Uterus (tissue), 4 donors: ENCODE data around the gene NSDHL. TPM values are rescaled to one million over a fixed set of nuclear protein-coding genes. Genes with fewer than 3 reads are reported as not detected.

Source experiments
- DNase-seq, 2 donors: peaks; one replicate each; pipeline ENCODE4 v3.0.0-alpha.2; 2019 to 2020
- H3K27ac ChIP-seq, 2 donors: fragments of 200-600 bp; sonication (generic); 1 replicate in 1 of 2; 2 replicates in 1 of 2; pipeline ENCODE4 v1.5.1; 2016 to 2018
- H3K27me3 ChIP-seq, 2 donors: fragments of 200-600 bp; sonication (generic); one replicate each; pipeline ENCODE4 v1.5.1; 2018 to 2019; ENCODE audit warnings: control low read depth in 1 of 2
- H3K36me3 ChIP-seq, 2 donors: fragments of 200-600 bp; sonication (generic); one replicate each; pipeline ENCODE4 v1.5.1; 2019; ENCODE audit warnings: control low read depth in 1 of 2
- H3K4me1 ChIP-seq, 2 donors: fragments of 200-600 bp; sonication (generic); one replicate each; pipeline ENCODE4 v1.5.1; 2018 to 2019; ENCODE audit warnings: control low read depth in 1 of 2
- H3K4me3 ChIP-seq, 2 donors: fragments of 200-600 bp; sonication (generic); 1 replicate in 1 of 2; 2 replicates in 1 of 2; pipeline ENCODE4 v1.5.1; 2018 to 2019; ENCODE audit warnings: mild to moderate bottlenecking in 1 of 2
- H3K9me3 ChIP-seq, 2 donors: fragments of 200-600 bp; sonication (generic); one replicate each; pipeline ENCODE4 v1.5.1; 2019; ENCODE audit warnings: control low read depth in 1 of 2
- CTCF ChIP-seq, 4 experiments: fragments of 200-600 bp in 2 of 4; fragments of 450-650 bp in 2 of 4; sonication (generic) in 2 of 4; IDR thresholded peaks; one replicate each; pipeline ENCODE4 v1.5.1; 2016 to 2019; ENCODE audit warnings: antibody characterized with exemption in 4 of 4, mild to moderate bottlenecking in 2 of 4, moderate library complexity in 1 of 4
- POLR2A ChIP-seq, 2 donors: fragments of 450-650 bp; IDR thresholded peaks; one replicate each; pipeline ENCODE4 v1.6.1; 2016; ENCODE audit warnings: antibody characterized with exemption in 2 of 2, mild to moderate bottlenecking in 1 of 2, moderate library complexity in 1 of 2
- intact Hi-C: fragments of 100-400 bp; cut with DNase I; formaldehyde crosslinking; loops from one replicate; pipeline ENCODE4 v1.15.1; 2023; ENCODE audit warnings: low total_unique reads
- total RNA-seq, 4 donors: library from RNA; depleted of rRNA in 3 of 4; stranded (reverse); fragments of >200 nt in 3 of 4; gene quantifications; one replicate each; pipeline versions ENCODE4 v1.1.0 to v1.2.4, GENCODE V29; 2014 to 2023
- donor health status: DM: yes; HTN: yes; CAD: no.

NSDHL gene
- total RNA-seq, 4 donors from 2014 or later, result 1.5 to 12.6 (median 8.6) TPM

- Histone ChIP-seq H3K27me3 (no peaks in the 10 kb centered on the region), H3K4me3 (no peak overlapping the region), H3K27ac (no peak overlapping the region), H3K9me3 (no peaks in the 10 kb centered on the region), H3K36me3 (no peaks in the 10 kb centered on the region), H3K4me1 (no peaks in the 10 kb centered on the region)
- no peak for DNase-seq
- TF ChIP-seq POLR2A (IDR thresholded peaks at IDR 0.05) (no peak), CTCF (IDR thresholded peaks at IDR 0.05) (no peak)
- intact Hi-C loops, result no loop called here
Observed at GRCh38 chrX:152878976-152879755, 48.3 kb downstream of the NSDHL start.

- no peak overlapping the region for H3K27ac ChIP-seq
- DNase-seq, result no peak
Observed at GRCh38 chrX:152881289-152881688, 50.4 kb downstream of the NSDHL start.

DNA sequence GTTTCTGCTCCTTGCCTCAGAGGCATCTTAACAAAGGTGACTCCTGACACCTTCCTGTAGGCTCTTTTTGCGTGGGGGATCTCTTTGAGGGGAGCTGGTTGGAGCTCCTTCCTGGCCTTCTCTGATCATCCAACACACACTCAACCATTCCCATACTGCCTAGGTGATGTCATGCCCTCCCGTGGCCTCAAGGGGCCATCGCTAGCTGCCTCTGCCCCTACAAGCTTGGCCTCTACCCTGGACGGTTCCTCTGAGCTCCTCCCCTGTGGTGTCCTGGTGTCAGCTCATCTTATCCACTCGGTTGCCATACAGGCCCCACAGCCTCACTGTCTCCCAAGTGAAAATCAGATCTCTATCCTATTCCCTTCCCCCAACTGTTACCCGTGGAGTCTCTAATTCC, 53.3 kb downstream of the NSDHL start:
- Histone ChIP-seq H3K4me1 (no peaks in the 10 kb centered on the region), H3K4me3 (no peak overlapping the region), H3K36me3 (no peaks in the 10 kb centered on the region), H3K27me3 (no peaks in the 10 kb centered on the region), H3K27ac (no peak overlapping the region), H3K9me3 (no peaks in the 10 kb centered on the region)
- TF ChIP-seq POLR2A (IDR thresholded peaks at IDR 0.05) (no peak), CTCF (IDR thresholded peaks at IDR 0.05) (no peak)
- intact Hi-C loops, result no loop called here
- DNase-seq, result no peak

More at GRCh38 chrX:152881289-152881688, 50.4 kb downstream of the NSDHL start:
- TF ChIP-seq POLR2A (IDR thresholded peaks at IDR 0.05), result no peak
- no peak for TF ChIP-seq CTCF (IDR thresholded peaks at IDR 0.05)
- no peak overlapping the region for H3K4me3 ChIP-seq
- intact Hi-C loops, result no loop called here
- no peaks in the 10 kb centered on the region for H3K4me1 ChIP-seq
- H3K27me3 ChIP-seq, result no peaks in the 10 kb centered on the region
- no peaks in the 10 kb centered on the region for H3K36me3 ChIP-seq
- H3K9me3 ChIP-seq, result no peaks in the 10 kb centered on the region

DNA sequence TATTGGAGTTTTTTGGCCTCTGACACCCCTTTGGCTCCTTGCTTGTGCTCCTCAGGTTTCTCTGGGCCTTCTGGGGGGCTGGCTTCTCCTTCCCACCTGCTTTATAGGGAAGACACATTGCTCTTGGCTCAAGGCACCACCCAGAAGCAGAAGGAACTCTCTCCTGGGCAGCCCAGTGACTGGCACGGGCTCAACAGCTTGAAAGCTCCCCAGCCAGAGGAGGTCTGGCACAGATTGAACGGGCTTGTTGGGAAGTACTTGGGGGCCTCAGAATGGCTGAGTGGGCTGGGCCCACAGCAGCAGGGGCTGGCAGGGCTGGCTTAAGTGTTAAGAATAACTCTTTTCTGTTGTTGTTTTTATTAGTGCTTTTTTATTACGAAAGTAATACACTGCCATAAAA, 55.9 kb downstream of the NSDHL start:
- no peaks in the 10 kb centered on the region for H3K36me3 ChIP-seq
- H3K9me3 ChIP-seq, result no peaks in the 10 kb centered on the region
- intact Hi-C loops, result no loop called here
- no peaks in the 10 kb centered on the region for H3K27me3 ChIP-seq
- no peak overlapping the region for H3K4me3 ChIP-seq
- no peak for DNase-seq
- TF ChIP-seq CTCF (IDR thresholded peaks at IDR 0.05) (no peak), POLR2A (IDR thresholded peaks at IDR 0.05) (no peak)
- H3K27ac ChIP-seq, result no peak overlapping the region
- H3K4me1 ChIP-seq, result no peaks in the 10 kb centered on the region

DNA sequence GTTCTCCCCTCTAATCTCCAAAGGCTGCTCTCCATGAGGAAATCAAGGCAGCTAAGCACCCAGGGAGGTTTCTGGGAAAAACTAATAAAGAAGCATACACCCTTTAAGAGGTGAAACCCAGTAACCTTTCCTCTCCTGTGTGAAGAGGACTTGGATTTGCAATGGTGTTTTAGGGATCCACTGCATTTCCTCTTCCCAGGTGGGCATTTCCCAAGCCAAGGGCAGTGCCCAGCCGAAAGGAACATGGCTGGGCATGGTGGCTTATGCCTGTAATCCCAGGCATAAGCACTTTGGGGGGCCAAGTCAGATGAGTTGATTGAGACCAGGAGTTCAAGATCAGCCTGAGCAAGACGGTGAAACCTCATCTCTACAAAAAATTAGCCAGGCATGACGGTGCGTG, 61.6 kb downstream of the NSDHL start:
- Histone ChIP-seq H3K27me3 (no peaks in the 10 kb centered on the region), H3K4me3 (no peak overlapping the region), H3K4me1 (no peaks in the 10 kb centered on the region), H3K27ac (no peak overlapping the region), H3K9me3 (no peaks in the 10 kb centered on the region), H3K36me3 (no peaks in the 10 kb centered on the region)
- no peak for DNase-seq
- intact Hi-C loops, result no loop called here
- no peak for TF ChIP-seq CTCF (IDR thresholded peaks at IDR 0.05)
- TF ChIP-seq POLR2A (IDR thresholded peaks at IDR 0.05), result no peak
